Peyer's patch (tissue), 4 donors: ENCODE data around the gene SLC4A7.

Experiments used
- CTCF ChIP-seq, 6 experiments: fragments of 450-650 bp in 4 of 6; fragments of 200-600 bp in 2 of 6; sonication (generic) in 1 of 6; IDR thresholded peaks; one replicate each; pipeline ENCODE4 v1.5.1; 2017 to 2019; ENCODE audit warnings: antibody characterized with exemption in 6 of 6, mild to moderate bottlenecking in 3 of 6, moderate library complexity in 1 of 6
- POLR2A ChIP-seq, 2 donors: fragments of 450-650 bp; IDR thresholded peaks; one replicate each; pipeline ENCODE4 v1.5.1; 2017; ENCODE audit warnings: antibody characterized with exemption in 2 of 2, mild to moderate bottlenecking in 2 of 2, moderate library complexity in 2 of 2

- TF ChIP-seq CTCF (IDR thresholded peaks at IDR 0.05) (no peak), POLR2A (IDR thresholded peaks at IDR 0.05) (no peak)
Measured at GRCh38 chr3:27508424-27508823, 24.2 kb upstream of the SLC4A7 start.
